Kidney (tissue), 14 donors: Measurements from ENCODE around the gene CCNG2. TPM values are rescaled to one million over a fixed set of nuclear protein-coding genes. Genes with fewer than 3 reads are reported as not detected.

Experiments
- DNase-seq, 5 donors: peaks; one replicate each; pipeline ENCODE4 v3.0.0-alpha.2; 2013 to 2020
- FAIRE-seq: peaks from 2 replicates; lab custom pipeline; 2012; peaks lifted over from hg19 to GRCh38; lab: Jason Lieb, UNC
- H3K27ac ChIP-seq, 2 donors: one replicate each; pipeline ENCODE4 v1.7.0; 2013; ENCODE audit warnings: low read depth in 2 of 2, low read length in 2 of 2, inconsistent platforms in 1 of 2
- H3K27me3 ChIP-seq: one replicate; pipeline ENCODE4 v1.7.1; 2013; ENCODE audit warnings: low read length, inconsistent platforms; ENCODE audit not compliant: control insufficient read depth, insufficient read depth
- H3K36me3 ChIP-seq, 3 donors: one replicate each; pipeline versions ENCODE4 v1.7.0 to v1.7.1; 2013; ENCODE audit warnings: low read length in 3 of 3, control low read depth in 1 of 3, inconsistent platforms in 1 of 3; ENCODE audit not compliant: insufficient read depth in 3 of 3, control insufficient read depth in 2 of 3
- H3K4me1 ChIP-seq, 3 donors: one replicate each; pipeline versions ENCODE4 v1.7.0 to v1.7.1; 2013; ENCODE audit warnings: low read length in 3 of 3, inconsistent platforms in 1 of 3, low read depth in 1 of 3; ENCODE audit not compliant: control insufficient read depth in 2 of 3, insufficient read depth in 2 of 3
- H3K4me3 ChIP-seq, 3 donors: one replicate each; pipeline versions ENCODE4 v1.7.0 to v1.8.1; 2013; ENCODE audit warnings: low read length in 3 of 3, control low read depth in 1 of 3, inconsistent platforms in 1 of 3
- H3K9ac ChIP-seq, 3 donors: one replicate each; pipeline versions ENCODE4 v1.7.0 to v1.7.1; 2013; ENCODE audit warnings: low read length in 3 of 3, control low read depth in 1 of 3, inconsistent platforms in 1 of 3
- H3K9me3 ChIP-seq, 3 donors: one replicate each; pipeline versions ENCODE4 v1.7.0 to v1.7.1; 2013; ENCODE audit warnings: low read length in 3 of 3, control low read depth in 1 of 3, inconsistent platforms in 1 of 3; ENCODE audit not compliant: control insufficient read depth in 2 of 3, insufficient read depth in 1 of 3
- CTCF ChIP-seq: IDR thresholded peaks from 3 replicates; pipeline ENCODE4 v1.5.1; 2012; ENCODE audit warnings: mild to moderate bottlenecking, moderate library complexity, borderline replicate concordance; ENCODE audit not compliant: insufficient read depth; ENCODE audit errors: extremely low read depth
- intact Hi-C: fragments of 100-400 bp; cut with DNase I; formaldehyde crosslinking; loops from one replicate; pipeline ENCODE4 v1.11.1; 2022
- polyA plus RNA-seq: library from polyadenylated mRNA; stranded (reverse); fragments of 350-450 nt; fragmentation: Illumina TruSeq; extraction: RNeasy Lipid Tissue Mini Kit (QIAGEN cat#74804); gene quantifications from one replicate; pipeline ENCODE4 v1.2.3, GENCODE V29; 2014; ENCODE audit warnings: low read depth, low replicate concordance; ENCODE audit not compliant: insufficient read depth
- total RNA-seq: library from RNA; stranded (reverse); fragmentation: NEBNext Ultra II Directional; extraction: Animal tissue kit (Norgen Biotek cat#: 25700); gene quantifications from one replicate; pipeline ENCODE4 v1.2.1, GENCODE V29; 2021
- donor health status: control.
- donor health status: control.
- donor health status: control.
- donor health status: control.
- donor health status: control.
- donor health status: DM: yes; HTN: yes; CAD: no.
- donor health status: Normal renal cell carcinoma (clear cell type).

The CCNG2 gene
- total and polyA plus RNA-seq, 2 donors from 2014 or later = 26.4 to 75.8 TPM

GRCh38 chr4:77199701-77200100 is 42.7 kb downstream of the CCNG2 start:
- no peak overlapping the region for H3K4me3 ChIP-seq
- H3K4me1 ChIP-seq = peaks cover 0 to 2% (median 0%) of the 10 kb centered on the region in 3 donors
- TF ChIP-seq CTCF = no peak
- no peak overlapping the region for H3K9ac ChIP-seq
- no peaks in the 10 kb centered on the region for H3K9me3 ChIP-seq
- intact Hi-C loops = no loop called here
- FAIRE-seq (no peak), DNase-seq (no peak)
- H3K27ac ChIP-seq = no peak overlapping the region
- no peaks in the 10 kb centered on the region for H3K36me3 ChIP-seq
- H3K27me3 ChIP-seq = no peaks in the 10 kb centered on the region

GRCh38 chr4:77201343-77201742 is 44.3 kb downstream of the CCNG2 start:
- Histone ChIP-seq H3K4me3 (no peak overlapping the region), H3K4me1 (peaks cover 0 to 2% (median 0%) of the 10 kb centered on the region in 3 donors), H3K9me3 (no peaks in the 10 kb centered on the region), H3K27me3 (no peaks in the 10 kb centered on the region), H3K36me3 (no peaks in the 10 kb centered on the region), H3K9ac (no peak overlapping the region), H3K27ac (no peak overlapping the region)
- DNase-seq (no peak), FAIRE-seq (no peak)
- intact Hi-C loops = no loop called here
- no peak for TF ChIP-seq CTCF

- Histone ChIP-seq H3K4me3 (no peak overlapping the region), H3K36me3 (no peaks in the 10 kb centered on the region), H3K27me3 (no peaks in the 10 kb centered on the region), H3K9ac (no peak overlapping the region), H3K27ac (no peak overlapping the region), H3K9me3 (no peaks in the 10 kb centered on the region), H3K4me1 (peaks cover 0 to 2% (median 0%) of the 10 kb centered on the region in 3 donors)
- TF ChIP-seq CTCF = no peak
- intact Hi-C loops = no loop called here
- DNase-seq (no peak), FAIRE-seq (no peak)
These were observed 44.9 kb downstream of the CCNG2 start for GRCh38 chr4:77201857-77202256.

GRCh38 chr4:77202491-77202890 is 45.5 kb downstream of the CCNG2 start:
- no peak overlapping the region for H3K4me3 ChIP-seq
- no peak overlapping the region for H3K27ac ChIP-seq
- DNase-seq (no peak), FAIRE-seq (no peak)
- no peaks in the 10 kb centered on the region for H3K36me3 ChIP-seq
- TF ChIP-seq CTCF = no peak
- no peak overlapping the region for H3K9ac ChIP-seq
- intact Hi-C loops = no loop called here
- H3K9me3 ChIP-seq = no peaks in the 10 kb centered on the region
- no peaks in the 10 kb centered on the region for H3K27me3 ChIP-seq
- H3K4me1 ChIP-seq = peaks cover 0 to 2% (median 0%) of the 10 kb centered on the region in 3 donors
